ENCODE data around the gene IMPA2.

- no peak for TF ChIP-seq POLR2AphosphoS5 (IDR thresholded peaks at IDR 0.05)
- TF ChIP-seq, protein P1, sequence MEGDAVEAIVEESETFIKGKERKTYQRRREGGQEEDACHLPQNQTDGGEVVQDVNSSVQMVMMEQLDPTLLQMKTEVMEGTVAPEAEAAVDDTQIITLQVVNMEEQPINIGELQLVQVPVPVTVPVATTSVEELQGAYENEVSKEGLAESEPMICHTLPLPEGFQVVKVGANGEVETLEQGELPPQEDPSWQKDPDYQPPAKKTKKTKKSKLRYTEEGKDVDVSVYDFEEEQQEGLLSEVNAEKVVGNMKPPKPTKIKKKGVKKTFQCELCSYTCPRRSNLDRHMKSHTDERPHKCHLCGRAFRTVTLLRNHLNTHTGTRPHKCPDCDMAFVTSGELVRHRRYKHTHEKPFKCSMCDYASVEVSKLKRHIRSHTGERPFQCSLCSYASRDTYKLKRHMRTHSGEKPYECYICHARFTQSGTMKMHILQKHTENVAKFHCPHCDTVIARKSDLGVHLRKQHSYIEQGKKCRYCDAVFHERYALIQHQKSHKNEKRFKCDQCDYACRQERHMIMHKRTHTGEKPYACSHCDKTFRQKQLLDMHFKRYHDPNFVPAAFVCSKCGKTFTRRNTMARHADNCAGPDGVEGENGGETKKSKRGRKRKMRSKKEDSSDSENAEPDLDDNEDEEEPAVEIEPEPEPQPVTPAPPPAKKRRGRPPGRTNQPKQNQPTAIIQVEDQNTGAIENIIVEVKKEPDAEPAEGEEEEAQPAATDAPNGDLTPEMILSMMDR (IDR thresholded peaks at IDR 0.05), result no peak
These were observed 80.4 kb downstream of the IMPA2 start for GRCh38 chr18:12061685-12062084.
